MM.1S (cell line): Measurements from ENCODE around the gene PHPT1.

Experiments used
- CTCF ChIP-seq: fragments of 300-600 bp; sonication (generic); IDR thresholded peaks from 2 replicates; pipeline ENCODE4 v1.5.1; 2016; ENCODE audit warnings: antibody characterized with exemption, low read length, mixed read lengths
- EZH2 ChIP-seq: fragments of 300-600 bp; sonication (generic); optimal IDR thresholded peaks from 2 replicates; pipeline ENCODE3; 2017; ENCODE audit warnings: low read depth, mild to moderate bottlenecking, antibody characterized with exemption, low read length, mixed read lengths
- EZH2phosphoT487 ChIP-seq: fragments of 300-600 bp; sonication (generic); IDR thresholded peaks from 2 replicates; pipeline ENCODE4 v1.6.1; 2018; ENCODE audit warnings: antibody characterized with exemption, low read length

GRCh38 chr9:136867480-136867879 lies 18.3 kb downstream of the PHPT1 start:
- no peak for TF ChIP-seq CTCF
- no peak for TF ChIP-seq EZH2phosphoT487
- TF ChIP-seq EZH2: no peak
